ENCODE measurements around the gene CHST13.

- TF ChIP-seq CTCF (IDR thresholded peaks at IDR 0.05; ENCODE audit: borderline replicate concordance, extremely low read depth, low read length, poor library complexity, severe bottlenecking) (no peak), EZH2 (IDR thresholded peaks at IDR 0.05; ENCODE audit: borderline replicate concordance, low read depth, low read length, severe bottlenecking) (no peak)
These were observed 6.5 kb upstream of the CHST13 start, which contains the start of gene UROC1 for GRCh38 chr3:126517291-126517951.
